Neutrophil (primary cell): ENCODE data around the gene GTF3C1.

ENCODE experiments used
- H3K27ac ChIP-seq: fragments of 200-600 bp; sonication (generic); 2 replicates; pipeline ENCODE4 v1.5.1; 2016; ENCODE audit warnings: mild to moderate bottlenecking, moderate library complexity
- H3K27me3 ChIP-seq: fragments of 200-600 bp; sonication (generic); 2 replicates; pipeline ENCODE4 v1.6.0; 2016; ENCODE audit warnings: mild to moderate bottlenecking
- H3K36me3 ChIP-seq: fragments of 200-600 bp; sonication (generic); 2 replicates; pipeline ENCODE4 v1.5.1; 2017
- H3K4me1 ChIP-seq, 2 experiments: fragments of 200-600 bp in 1 of 2; sonication (generic) in 1 of 2; 1 replicate in 1 of 2; 2 replicates in 1 of 2; pipeline versions ENCODE4 v1.5.1 to v1.6.1; 2013 to 2016; ENCODE audit warnings: low read depth in 1 of 2, low read length in 1 of 2, mild to moderate bottlenecking in 1 of 2, moderate library complexity in 1 of 2; ENCODE audit not compliant: control insufficient read depth in 1 of 2, insufficient read depth in 1 of 2
- H3K4me3 ChIP-seq, 2 experiments: fragments of 200-600 bp in 1 of 2; sonication (generic) in 1 of 2; 1 replicate in 1 of 2; 2 replicates in 1 of 2; pipeline ENCODE4 v1.5.1; 2013 to 2016; ENCODE audit warnings: low read depth in 1 of 2, low read length in 1 of 2, mild to moderate bottlenecking in 1 of 2, moderate library complexity in 1 of 2
- H3K9me3 ChIP-seq: fragments of 200-600 bp; sonication (generic); 2 replicates; pipeline ENCODE4 v1.5.1; 2016
- CTCF ChIP-seq: fragments of 200-600 bp; sonication (generic); IDR thresholded peaks from 2 replicates; pipeline ENCODE4 v1.5.1; 2016; ENCODE audit warnings: antibody characterized with exemption

Gene GTF3C1

GRCh38 chr16:27432558-27432957 is 117.2 kb downstream of the GTF3C1 start:
- Histone ChIP-seq H3K27me3 (peaks cover 44% of the 10 kb centered on the region), H3K36me3 (no peaks in the 10 kb centered on the region), H3K4me3 (no peak overlapping the region), H3K4me1 (no peaks in the 10 kb centered on the region), H3K27ac (no peak overlapping the region), H3K9me3 (no peaks in the 10 kb centered on the region)
- no peak for TF ChIP-seq CTCF

DNA sequence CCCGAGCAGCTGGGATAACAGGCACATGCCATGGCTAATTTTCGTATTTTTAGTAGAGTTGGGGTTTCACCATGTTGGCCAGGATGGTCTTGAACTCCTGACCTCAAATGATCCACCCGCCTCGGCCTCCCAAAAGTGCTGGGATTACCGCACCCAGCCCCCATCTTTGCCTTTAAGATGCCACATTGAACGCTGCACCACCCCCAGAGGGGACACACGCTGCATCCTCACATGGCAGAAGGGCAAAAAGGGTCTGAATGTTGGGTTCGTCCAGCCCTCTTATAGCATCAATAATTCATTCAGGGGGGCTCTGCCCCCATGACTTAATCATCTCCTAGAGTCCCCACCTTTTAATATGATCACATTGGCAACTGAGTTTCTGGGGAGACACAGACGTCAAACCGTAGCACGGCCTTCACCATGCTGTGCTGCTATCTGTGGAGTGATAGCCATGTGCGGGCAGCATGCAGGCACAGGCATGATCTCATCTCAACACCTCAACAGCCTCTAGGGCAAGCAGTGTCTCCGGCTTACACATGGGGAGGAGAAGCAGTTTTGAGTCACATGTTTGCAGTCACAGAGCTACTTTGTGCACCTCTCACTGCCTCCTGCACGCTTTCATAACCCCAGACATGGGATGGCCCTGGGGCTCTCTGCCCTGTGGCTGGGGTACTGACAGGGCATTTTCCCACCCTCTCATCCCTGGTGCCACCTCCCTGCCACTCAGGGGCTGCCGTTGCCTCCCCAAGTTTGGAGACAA is 117.8 kb downstream of the GTF3C1 start:
- H3K36me3 ChIP-seq = no peaks in the 10 kb centered on the region
- no peak overlapping the region for H3K4me3 ChIP-seq
- H3K27me3 ChIP-seq = peaks cover 50% of the 10 kb centered on the region
- H3K9me3 ChIP-seq = no peaks in the 10 kb centered on the region
- no peak overlapping the region for H3K27ac ChIP-seq
- no peaks in the 10 kb centered on the region for H3K4me1 ChIP-seq
- TF ChIP-seq CTCF = no peak

DNA sequence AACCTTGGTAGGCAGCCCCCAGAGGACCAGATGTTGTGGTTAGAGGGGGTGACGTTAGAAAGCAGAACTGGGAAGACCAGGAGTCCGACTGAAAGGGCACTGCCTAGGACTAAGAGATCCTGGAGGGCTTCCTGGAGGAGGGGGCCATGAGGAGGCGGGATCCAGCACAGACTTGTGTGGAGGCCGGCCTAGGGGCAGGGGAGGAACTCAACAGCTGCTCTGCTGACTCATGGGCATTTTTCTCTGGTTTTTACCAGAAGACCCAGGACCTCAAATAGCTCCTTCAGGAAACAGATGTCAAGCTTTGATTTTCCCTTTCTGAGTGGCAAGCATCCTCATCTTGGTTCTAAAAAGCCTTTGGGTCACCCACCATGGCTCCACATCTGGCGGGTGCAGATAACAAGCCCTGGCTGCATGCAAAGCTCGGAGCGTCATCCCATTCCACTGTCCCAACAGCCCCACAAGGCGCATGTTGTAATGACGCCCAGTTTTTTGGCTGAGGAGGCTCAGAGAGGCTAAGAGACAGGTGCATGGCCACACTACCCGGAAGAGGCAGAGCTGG is 118.7 kb downstream of the GTF3C1 start:
- H3K27me3 ChIP-seq = peaks cover 55% of the 10 kb centered on the region
- no peak for TF ChIP-seq CTCF
- no peak overlapping the region for H3K27ac ChIP-seq
- H3K9me3 ChIP-seq = no peaks in the 10 kb centered on the region
- no peaks in the 10 kb centered on the region for H3K4me1 ChIP-seq
- H3K4me3 ChIP-seq = no peak overlapping the region
- no peaks in the 10 kb centered on the region for H3K36me3 ChIP-seq

DNA sequence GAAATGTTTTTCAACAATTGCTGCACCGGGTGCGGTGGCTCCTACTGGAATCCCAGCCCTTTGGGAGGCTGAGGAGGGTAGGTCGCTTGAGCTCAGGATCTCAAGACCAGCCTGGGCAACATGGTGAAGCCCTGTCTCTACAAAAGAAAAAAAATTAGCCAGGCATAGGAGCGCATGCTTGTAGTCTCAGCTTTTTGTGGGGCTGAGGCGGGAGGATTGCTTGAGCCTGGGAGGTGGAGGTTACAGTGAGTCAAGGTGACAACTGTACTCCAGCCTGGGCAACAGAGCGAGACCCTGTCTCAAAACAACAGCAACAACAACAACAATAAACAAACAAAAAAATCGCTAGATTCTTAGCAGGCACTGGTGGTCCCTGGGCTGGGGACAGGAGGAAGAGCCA is 119.2 kb downstream of the GTF3C1 start:
- H3K4me1 ChIP-seq = no peaks in the 10 kb centered on the region
- peaks cover 55% of the 10 kb centered on the region for H3K27me3 ChIP-seq
- no peaks in the 10 kb centered on the region for H3K36me3 ChIP-seq
- no peak overlapping the region for H3K4me3 ChIP-seq
- no peaks in the 10 kb centered on the region for H3K9me3 ChIP-seq
- no peak for TF ChIP-seq CTCF
- no peak overlapping the region for H3K27ac ChIP-seq

- no peak for TF ChIP-seq CTCF
- no peaks in the 10 kb centered on the region for H3K9me3 ChIP-seq
- H3K4me1 ChIP-seq = no peaks in the 10 kb centered on the region
- no peak overlapping the region for H3K4me3 ChIP-seq
- H3K27ac ChIP-seq = no peak overlapping the region
- H3K36me3 ChIP-seq = no peaks in the 10 kb centered on the region
- H3K27me3 ChIP-seq = peaks cover 55% of the 10 kb centered on the region
Measured at GRCh38 chr16:27429981-27430441, 119.7 kb downstream of the GTF3C1 start.
